Measurements from ENCODE around the gene LEMD2. TPM values are rescaled to one million over a fixed set of nuclear protein-coding genes. Genes with fewer than 3 reads are reported as not detected.
A peak's percentile ranks its signal among the peaks of the same experiment; 100 is the strongest.

The LEMD2 gene
- total RNA-seq, 1 donor from 2014 or later: 34.3 TPM

DNA sequence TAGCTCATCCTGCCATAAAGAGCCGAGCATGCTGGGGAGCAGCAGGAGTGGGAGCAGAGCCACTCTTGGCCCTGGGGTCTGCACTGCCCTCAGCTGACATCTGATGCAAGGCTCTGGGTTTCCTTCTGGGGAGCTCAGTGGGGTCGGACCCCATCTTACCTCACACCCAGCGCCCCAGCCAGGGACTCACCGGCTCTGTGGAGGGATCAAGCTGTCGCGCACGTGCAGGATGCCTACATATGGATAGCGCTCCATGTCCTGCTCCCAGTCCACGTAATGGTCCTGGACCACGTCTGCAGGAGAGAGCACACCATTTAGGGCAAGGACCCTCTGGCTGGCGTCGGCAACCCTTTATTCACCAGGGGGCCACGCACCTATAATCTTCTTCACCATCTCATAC, 12.2 kb downstream of the LEMD2 start:
- no peak for DNase-seq (ENCODE audit: low read depth in 2 of 2)

DNA sequence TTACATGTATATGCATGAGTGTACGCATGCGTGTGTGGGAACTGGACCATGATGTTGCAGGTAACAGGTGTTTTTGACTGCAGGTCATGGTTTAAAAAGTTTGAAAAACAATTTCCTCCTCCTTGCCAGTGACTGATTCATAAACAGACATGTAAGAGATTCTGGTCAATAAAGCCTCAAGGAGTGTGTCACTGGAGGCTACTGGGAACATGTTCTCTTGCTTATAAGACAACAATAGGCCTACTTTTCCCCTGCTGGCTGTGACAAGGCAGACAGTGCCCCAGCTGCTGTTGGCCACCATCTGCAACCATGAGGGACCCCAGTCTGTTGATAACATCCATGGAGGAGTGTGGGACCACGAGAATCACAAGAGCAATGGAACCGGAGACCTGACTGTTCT, 12.7 kb downstream of the LEMD2 start:
- DNase-seq (ENCODE audit: low read depth in 2 of 2): no peak

GRCh38 chr6:33774774-33775173, 14.2 kb downstream of the LEMD2 start:
- no peak for DNase-seq (ENCODE audit: low read depth in 2 of 2)

DNA sequence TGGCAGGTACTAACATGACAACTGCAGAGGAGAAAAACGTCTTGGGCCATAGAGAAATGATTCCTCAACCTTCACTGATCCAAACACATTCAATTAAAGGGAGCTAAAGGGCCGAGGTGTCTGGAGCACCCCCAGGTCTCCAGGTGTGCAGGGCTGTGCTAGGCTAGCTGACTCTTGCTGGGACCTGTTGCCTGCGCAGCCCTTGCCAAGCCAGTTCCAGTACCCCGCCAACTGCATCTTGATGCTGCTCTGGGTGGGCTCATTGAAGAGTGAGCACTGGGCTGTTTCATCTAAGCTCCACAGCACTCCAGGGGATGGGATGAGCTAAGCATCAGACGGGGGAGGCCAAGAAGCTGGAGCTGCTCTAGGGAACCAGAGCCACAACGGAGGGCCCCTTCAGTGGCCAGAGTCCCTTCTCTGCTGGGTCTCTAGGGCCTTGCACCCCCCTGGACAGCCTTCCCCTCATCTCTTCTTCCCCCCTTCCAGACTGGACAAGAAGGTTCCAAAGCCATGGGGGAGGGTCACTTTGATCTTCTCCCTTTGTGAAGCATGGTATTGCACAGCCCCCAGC, 15.9 kb downstream of the LEMD2 start:
- DNase-seq (ENCODE audit: low read depth in 2 of 2): no peak

GRCh38 chr6:33772082-33772830, 16.7 kb downstream of the LEMD2 start:
- DNase-seq (ENCODE audit: low read depth in 2 of 2): peak in 1 of 2 donors; percentile 59

- DNase-seq (ENCODE audit: low read depth in 2 of 2): peak; percentile 82 to 93
These were observed 17.5 kb downstream of the LEMD2 start for GRCh38 chr6:33771146-33772081.

GRCh38 chr6:33770833-33771145, 18.1 kb downstream of the LEMD2 start:
- no peak for DNase-seq (ENCODE audit: low read depth in 2 of 2)

- no peak for DNase-seq (ENCODE audit: low read depth in 2 of 2)
These were observed 18.7 kb downstream of the LEMD2 start for GRCh38 chr6:33770124-33770832.

GRCh38 chr6:33769248-33769821, 19.6 kb downstream of the LEMD2 start:
- no peak for DNase-seq (ENCODE audit: low read depth in 2 of 2)

DNA sequence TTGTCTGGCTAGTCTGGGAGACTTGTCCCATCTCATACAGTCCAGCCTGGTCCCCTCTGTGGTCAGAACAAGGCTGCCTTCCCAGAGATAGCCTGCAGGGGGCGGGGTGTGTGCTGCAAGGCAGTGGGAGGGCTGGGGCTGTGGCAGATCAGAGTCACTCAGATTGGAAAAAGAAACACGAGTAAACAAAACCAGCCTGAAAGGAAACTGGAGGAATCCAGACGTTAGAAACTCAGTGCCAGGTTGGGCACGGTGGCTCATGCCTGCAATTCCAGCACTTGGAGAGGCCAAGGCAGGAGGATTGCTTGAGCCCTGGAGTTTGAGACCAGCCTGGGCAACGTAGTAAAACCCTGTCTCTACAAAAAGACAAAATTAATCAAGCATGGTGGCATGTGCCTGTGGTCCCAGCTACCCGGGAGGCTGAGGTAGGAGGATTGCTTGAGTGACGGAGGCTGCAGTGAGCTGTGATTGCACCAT, 20.2 kb downstream of the LEMD2 start:
- DNase-seq (ENCODE audit: low read depth in 2 of 2): peak; percentile 86 to 87

GRCh38 chr6:33766921-33767907, 21.7 kb downstream of the LEMD2 start:
- no peak for DNase-seq (ENCODE audit: low read depth in 2 of 2)

DNA sequence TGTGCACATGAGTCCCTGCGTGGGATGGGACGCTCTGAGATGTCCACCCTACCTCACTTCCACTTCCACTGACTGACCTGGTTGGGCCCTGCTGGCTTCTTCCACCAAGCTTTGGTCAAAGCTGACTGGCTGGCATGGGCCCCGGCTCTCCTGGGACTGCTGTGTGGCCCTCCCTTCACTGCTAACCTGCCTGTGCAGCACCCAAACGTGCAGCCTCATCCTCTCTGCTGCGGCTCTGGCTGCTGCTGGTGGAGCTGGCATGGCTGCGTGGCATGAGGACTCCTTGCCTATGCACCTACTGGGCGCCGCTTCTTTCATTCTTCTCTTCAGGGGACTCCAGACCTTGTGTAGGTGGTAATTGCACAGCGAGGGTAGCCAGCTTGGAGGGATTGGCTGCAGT, 23.6 kb downstream of the LEMD2 start:
- no peak for DNase-seq (ENCODE audit: low read depth in 2 of 2)

- DNase-seq (ENCODE audit: low read depth in 2 of 2): no peak
These were observed 24.9 kb downstream of the LEMD2 start for GRCh38 chr6:33764036-33764435.

GRCh38 chr6:33763483-33763882, 25.4 kb downstream of the LEMD2 start:
- DNase-seq (ENCODE audit: low read depth in 2 of 2): no peak

- no peak for DNase-seq (ENCODE audit: low read depth in 2 of 2)
These were observed 26.2 kb downstream of the LEMD2 start for GRCh38 chr6:33762713-33763112.

DNA sequence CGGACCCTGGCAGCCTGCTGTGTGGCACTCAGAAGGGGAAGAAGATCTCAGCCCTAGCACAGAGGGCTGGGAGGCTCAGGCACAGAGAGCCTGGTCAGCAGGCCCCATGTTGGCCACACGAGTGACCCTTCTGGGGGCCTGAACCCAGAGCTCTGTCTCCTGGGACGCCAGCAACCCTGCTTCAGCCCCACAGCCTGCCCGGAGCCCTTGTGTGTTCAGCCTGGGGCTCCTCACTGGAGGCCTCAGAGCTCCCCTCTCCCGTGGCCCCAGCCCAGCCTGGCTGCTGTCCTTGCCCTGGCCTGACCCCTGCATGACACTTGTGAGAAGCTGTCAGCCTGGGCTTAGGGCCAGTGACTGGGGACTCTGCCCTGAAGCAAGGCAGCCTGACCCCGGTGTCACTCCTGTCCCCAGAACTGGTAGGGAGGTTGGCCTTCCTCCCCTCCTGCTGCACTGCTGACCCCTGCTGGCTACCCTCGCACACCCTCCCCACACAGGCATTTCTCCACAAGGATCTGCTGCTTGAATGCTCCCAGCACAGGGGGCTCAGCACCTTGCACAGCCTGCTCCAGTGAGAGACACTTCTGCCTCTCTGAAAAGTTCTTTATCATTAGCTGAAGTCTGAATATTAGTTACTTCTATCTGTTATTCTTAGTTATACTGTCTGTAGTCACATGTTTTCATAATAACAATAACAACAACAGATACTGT, 26.9 kb downstream of the LEMD2 start:
- peak; percentile 44 to 72 for DNase-seq (ENCODE audit: low read depth in 2 of 2)

- DNase-seq (ENCODE audit: low read depth in 2 of 2): no peak
These were observed 27.4 kb downstream of the LEMD2 start for GRCh38 chr6:33761581-33761921.

GRCh38 chr6:33759887-33760629, 28.9 kb downstream of the LEMD2 start:
- no peak for DNase-seq (ENCODE audit: low read depth in 2 of 2)

GRCh38 chr6:33758815-33759216, 30.1 kb downstream of the LEMD2 start:
- DNase-seq (ENCODE audit: low read depth in 2 of 2): no peak

Measured in lung microvascular endothelial cell (primary cell).